Hepatocyte (in vitro differentiated cells): ENCODE results near the gene LSAMP. TPM values are rescaled to one million over a fixed set of nuclear protein-coding genes. Genes with fewer than 3 reads are reported as not detected.

Experiments used
- DNase-seq: peaks from one replicate; pipeline ENCODE4 v3.0.0-alpha.2; 2016; ENCODE audit warnings: low spot score
- H2AFZ ChIP-seq: fragments of 200-600 bp; sonication (generic); 2 replicates; pipeline ENCODE4 v1.6.0; 2016; ENCODE audit warnings: antibody characterized with exemption, mild to moderate bottlenecking
- H3K27ac ChIP-seq: fragments of 200-600 bp; sonication (generic); 2 replicates; pipeline ENCODE4 v1.5.1; 2016; ENCODE audit warnings: mild to moderate bottlenecking
- H3K27me3 ChIP-seq: fragments of 200-600 bp; sonication (generic); 2 replicates; pipeline ENCODE4 v1.6.1; 2016
- H3K36me3 ChIP-seq: fragments of 200-600 bp; sonication (generic); replicated peaks from 2 replicates; pipeline ENCODE4 v1.5.1; 2016; ENCODE audit warnings: low read depth; ENCODE audit not compliant: insufficient read depth
- H3K4me1 ChIP-seq: fragments of 200-600 bp; sonication (generic); 2 replicates; pipeline ENCODE4 v1.5.1; 2016; ENCODE audit warnings: mild to moderate bottlenecking, moderate library complexity; ENCODE audit not compliant: insufficient read depth
- H3K4me2 ChIP-seq: fragments of 200-600 bp; sonication (generic); 2 replicates; pipeline ENCODE4 v1.6.0; 2016
- H3K4me3 ChIP-seq: fragments of 200-600 bp; sonication (generic); 2 replicates; pipeline ENCODE4 v1.5.1; 2016; ENCODE audit warnings: mild to moderate bottlenecking
- H3K79me2 ChIP-seq: fragments of 200-600 bp; sonication (generic); 2 replicates; pipeline ENCODE4 v1.6.0; 2017; ENCODE audit warnings: mild to moderate bottlenecking
- H3K9me2 ChIP-seq: fragments of 200-600 bp; sonication (generic); replicated peaks from 2 replicates; pipeline ENCODE4 v1.6.0; 2017; ENCODE audit warnings: mild to moderate bottlenecking; ENCODE audit not compliant: insufficient read depth
- H3K9me3 ChIP-seq: fragments of 200-600 bp; sonication (generic); 2 replicates; pipeline ENCODE4 v1.5.1; 2016; ENCODE audit warnings: low read depth, mild to moderate bottlenecking
- H4K20me1 ChIP-seq: fragments of 200-600 bp; sonication (generic); 2 replicates; pipeline ENCODE4 v1.6.0; 2016; ENCODE audit warnings: mild to moderate bottlenecking; ENCODE audit not compliant: insufficient read depth, poor library complexity, severe bottlenecking
- CTCF ChIP-seq: fragments of 200-600 bp; sonication (generic); IDR thresholded peaks from 2 replicates; pipeline ENCODE4 v1.5.1; 2016; ENCODE audit warnings: antibody characterized with exemption, mild to moderate bottlenecking; ENCODE audit not compliant: poor library complexity
- EZH2 ChIP-seq: fragments of 200-600 bp; sonication (generic); IDR thresholded peaks from 2 replicates; pipeline ENCODE4 v1.6.1; 2016; ENCODE audit warnings: antibody characterized with exemption, mild to moderate bottlenecking, borderline replicate concordance
- EZH2phosphoT487 ChIP-seq: fragments of 200-600 bp; sonication (generic); IDR thresholded peaks from one replicate; pipeline ENCODE4 v1.6.1; 2018; ENCODE audit warnings: antibody characterized with exemption, mild to moderate bottlenecking, low read depth, moderate library complexity; ENCODE audit not compliant: unreplicated experiment, severe bottlenecking
- WGBS: methylation state at CpG from one replicate; pipeline ENCODE4 v1.1.6; 2016; ENCODE audit warnings: low lambda C conversion rate; ENCODE audit errors: missing lambda C conversion rate; 5-methylcytosine and 5-hydroxymethylcytosine counted together
- polyA plus RNA-seq: library from polyadenylated mRNA; unstranded; fragments of >200 nt; fragmentation: Nextera tagmentation; extraction: Ambion mirVana; gene quantifications from 2 replicates; pipeline ENCODE4 v1.2.1, GENCODE V29; 2016
- total RNA-seq: library from RNA; depleted of rRNA; stranded (reverse); fragments of >200 nt; gene quantifications from 2 replicates; pipeline ENCODE4 v1.2.3, GENCODE V29; 2014

Gene LSAMP
- total and polyA plus RNA-seq, 2 experiments from 2014 or later: 15.1 to 22.3 TPM

- Histone ChIP-seq H3K27me3 (no peaks in the 10 kb centered on the region), H3K4me3 (no peak overlapping the region), H4K20me1 (no peaks in the 10 kb centered on the region), H3K4me1 (no peaks in the 10 kb centered on the region), H3K36me3 (no peaks in the 10 kb centered on the region), H3K9me3 (no peaks in the 10 kb centered on the region), H3K9me2 (no peaks in the 10 kb centered on the region), H2AFZ (no peak overlapping the region), H3K27ac (no peak overlapping the region), H3K79me2 (no peaks in the 10 kb centered on the region), H3K4me2 (no peak overlapping the region)
- TF ChIP-seq CTCF: peak; percentile 55
- TF ChIP-seq EZH2phosphoT487: no peak
- TF ChIP-seq EZH2: no peak
- 88% methylated on average over 1 of the region's 1 CpG for WGBS
- no peak for DNase-seq
Measured at GRCh38 chr3:116453666-116454346, 8.5 kb upstream of the LSAMP start.

GRCh38 chr3:116449546-116450350 is 4.5 kb upstream of the LSAMP start:
- Histone ChIP-seq H3K4me1 (peaks cover 5% of the 10 kb centered on the region), H3K9me3 (no peaks in the 10 kb centered on the region), H3K4me3 (no peak overlapping the region), H3K4me2 (no peak overlapping the region), H3K27ac (no peak overlapping the region), H3K79me2 (no peaks in the 10 kb centered on the region), H3K36me3 (no peaks in the 10 kb centered on the region), H2AFZ (no peak overlapping the region), H3K9me2 (no peaks in the 10 kb centered on the region), H3K27me3 (no peaks in the 10 kb centered on the region), H4K20me1 (no peaks in the 10 kb centered on the region)
- TF ChIP-seq EZH2phosphoT487: no peak
- no peak for TF ChIP-seq CTCF
- no peak for TF ChIP-seq EZH2
- WGBS: 72% methylated on average over 3 of the region's 3 CpGs
- no peak for DNase-seq

DNA sequence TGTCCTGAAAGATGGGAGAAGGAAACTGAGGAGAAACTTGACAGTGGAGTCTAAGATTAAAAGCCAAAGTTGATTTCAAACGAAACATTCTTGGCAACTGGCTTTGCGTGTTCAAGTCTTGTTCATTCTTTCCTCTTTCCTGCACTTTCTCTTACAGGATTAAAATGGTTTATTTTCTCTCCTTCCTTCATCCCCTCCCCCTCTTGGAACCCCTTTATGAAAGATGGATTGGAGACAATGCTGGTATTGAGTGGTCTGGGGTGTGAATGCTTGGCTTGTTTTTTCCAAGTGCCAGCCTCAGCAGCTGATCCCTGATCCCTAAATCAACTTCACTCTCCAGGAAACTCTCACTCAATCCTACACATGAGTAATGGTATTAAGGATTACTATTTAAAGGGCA is 703 bp upstream of the LSAMP start:
- Histone ChIP-seq H2AFZ (no peak overlapping the region), H3K27ac (peak overlapping the region; percentile 62), H3K9me2 (no peaks in the 10 kb centered on the region), H3K4me2 (peak overlapping the region; percentile 89), H3K27me3 (no peaks in the 10 kb centered on the region), H3K79me2 (peaks cover 15% of the 10 kb centered on the region), H4K20me1 (no peaks in the 10 kb centered on the region), H3K9me3 (no peaks in the 10 kb centered on the region), H3K4me3 (no peak overlapping the region), H3K36me3 (no peaks in the 10 kb centered on the region), H3K4me1 (peaks cover 33% of the 10 kb centered on the region)
- 57% methylated on average over 2 of the region's 2 CpGs for WGBS
- no peak for DNase-seq
- TF ChIP-seq EZH2: no peak
- no peak for TF ChIP-seq CTCF
- TF ChIP-seq EZH2phosphoT487: no peak
